ENCODE results near the gene EGLN2. TPM values are rescaled to one million over a fixed set of nuclear protein-coding genes. Genes with fewer than 3 reads are reported as not detected.
"Not testable (repeated sequence)": the region's sequence is repeated elsewhere in the genome, so short reads cannot be mapped to it uniquely, and the experiment has no call there.

Gene EGLN2
- total RNA-seq, 2 experiments from 2014 or later, result 124 to 126 TPM

DNA sequence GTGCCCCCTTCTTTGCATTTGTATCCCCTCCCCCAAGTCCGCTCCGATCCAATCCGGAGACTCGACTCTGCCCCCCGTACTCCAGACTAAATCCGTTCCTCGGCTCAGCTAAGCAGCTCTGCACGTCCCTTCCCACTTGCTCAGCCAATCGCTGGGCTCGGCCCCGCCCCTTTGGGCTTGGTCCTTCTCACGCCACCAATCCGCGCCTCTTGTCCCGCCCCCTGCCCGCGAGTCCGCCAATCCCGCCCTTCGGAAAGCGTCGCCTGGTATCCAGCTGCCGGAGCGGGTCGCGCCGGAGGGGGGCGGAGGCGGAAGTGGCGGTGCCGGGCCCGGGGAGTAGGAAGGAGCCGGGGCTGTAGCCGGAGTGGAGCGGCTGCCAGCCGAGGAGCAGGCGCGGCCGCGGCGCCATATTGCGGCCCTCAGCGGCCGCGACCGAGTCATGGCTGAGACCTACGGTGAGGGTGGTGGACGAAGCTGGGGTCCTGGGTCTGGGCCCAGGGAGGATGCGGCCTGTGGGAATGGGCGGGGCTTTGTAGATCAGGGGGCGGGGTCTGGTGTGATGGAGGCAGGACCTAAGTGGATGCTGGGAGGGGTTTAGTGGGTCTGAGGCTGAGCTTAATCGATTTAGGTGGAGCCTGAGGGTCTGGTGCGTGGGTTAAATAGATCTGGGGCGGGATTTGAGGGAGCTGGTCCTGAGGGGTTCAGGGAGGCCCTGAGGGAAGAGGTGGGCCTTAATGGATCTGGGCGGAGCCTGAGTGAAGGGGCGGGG is 20.9 kb upstream of the EGLN2 start, which contains the start of gene RAB4B:
RAB4B (plus strand) TSS at position 311 of the 769 bp plus-strand sequence; CDS start at position 440, 129 bp downstream.
- CTCF ChIA-PET, result interaction anchor here (1.0 to 3.3 kb wide), 11 partner anchors 9 to 144 kb away, joined by 4 to 25 read pairs (median 4); partner anchors contain the start of gene EGLN2
- POLR2A ChIA-PET, result interaction anchor here (0.5 to 2.6 kb wide), 8 partner anchors 9 to 68 kb away, joined by 3 to 10 read pairs (median 4); partner anchors contain the start of genes ACTMAP, COQ8B, EGLN2 and ITPKC
- Mint-ChIP-seq H3K27me3 (no peaks in the 10 kb centered on the region), H3K4me3 (peak within 1 kb of the TSS; percentile 89), H3K4me1 (peaks cover 39% of the 10 kb centered on the region), H3K9me3 (no peaks in the 10 kb centered on the region), H3K27ac (peak within 1 kb of the TSS; percentile 99), H3K36me3 (ENCODE audit: low read depth) (peaks cover 27% of the 10 kb centered on the region)
- peak; percentile 100 for DNase-seq

DNA sequence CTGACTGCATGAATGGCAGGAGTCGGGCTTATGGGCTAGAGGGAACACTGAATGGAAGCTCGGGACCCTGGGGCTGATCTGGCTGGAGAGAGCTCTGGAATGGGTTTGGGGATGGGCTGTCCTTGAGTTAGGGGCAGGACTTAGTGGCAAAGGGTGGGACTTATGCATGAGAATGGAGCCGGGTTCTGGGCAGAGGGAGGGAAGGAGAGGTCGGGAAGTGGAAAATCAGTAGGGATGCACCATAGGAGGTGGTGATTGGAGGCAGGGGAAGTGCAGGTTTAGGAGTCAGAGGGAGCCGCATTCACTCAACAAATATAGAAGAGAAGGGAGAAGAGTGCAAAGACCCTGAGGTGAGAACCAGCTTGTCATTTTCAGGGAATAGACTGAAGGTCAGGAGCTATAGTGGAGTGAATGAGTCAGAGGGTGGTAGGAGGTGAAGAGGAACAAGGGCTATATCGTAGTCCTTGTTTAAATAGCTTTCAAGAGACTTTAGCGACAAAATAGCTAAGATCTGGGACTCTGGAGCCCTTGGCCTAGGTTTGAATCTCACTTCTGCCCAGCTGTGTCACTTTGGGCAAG is 20.2 kb upstream of the EGLN2 start:
- H3K4me1 Mint-ChIP-seq, result peaks cover 41% of the 10 kb centered on the region
- CTCF ChIA-PET, result interaction anchor here (0.6 to 3.3 kb wide), 9 partner anchors 9 to 144 kb away, joined by 3 to 25 read pairs (median 7); partner anchors contain the start of gene EGLN2
- H3K9me3 Mint-ChIP-seq, result no peaks in the 10 kb centered on the region
- H3K27ac Mint-ChIP-seq, result peak overlapping the region; percentile 99
- H3K27me3 Mint-ChIP-seq, result no peaks in the 10 kb centered on the region
- POLR2A ChIA-PET, result interaction anchor here (0.9 to 2.6 kb wide), 5 partner anchors 20 to 62 kb away, joined by 3 to 10 read pairs (median 5); partner anchors contain the start of genes ACTMAP, COQ8B, EGLN2 and ITPKC
- peaks cover 29% of the 10 kb centered on the region for H3K36me3 Mint-ChIP-seq (ENCODE audit: low read depth)
- DNase-seq, result no peak
- H3K4me3 Mint-ChIP-seq, result peak overlapping the region; percentile 89

DNA sequence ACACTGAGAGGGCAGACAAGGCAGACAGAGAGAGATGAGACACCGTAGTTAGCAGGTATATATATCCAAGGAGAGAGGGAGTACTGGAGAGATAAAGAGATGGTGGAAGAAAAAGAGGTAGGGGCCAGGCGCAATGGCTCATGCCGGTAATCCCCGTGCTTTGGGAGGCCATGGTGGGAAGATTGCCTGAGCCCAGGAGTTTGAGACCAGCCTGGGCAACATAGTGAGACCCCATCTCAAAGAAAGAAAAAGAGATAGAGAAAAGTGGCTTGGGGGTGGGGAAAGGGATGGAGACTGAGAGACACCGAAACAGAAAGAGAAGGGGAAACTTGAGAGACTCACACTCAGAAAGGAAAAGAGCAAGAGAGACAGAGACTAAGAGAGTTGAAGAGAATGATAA is 18.4 kb upstream of the EGLN2 start:
- Mint-ChIP-seq H3K4me1 (peaks cover 41% of the 10 kb centered on the region), H3K9me3 (no peaks in the 10 kb centered on the region), H3K27me3 (no peaks in the 10 kb centered on the region), H3K27ac (peak overlapping the region; percentile 27), H3K36me3 (ENCODE audit: low read depth) (peaks cover 31% of the 10 kb centered on the region), H3K4me3 (no peak overlapping the region)
- no peak for DNase-seq
- ChIA-PET CTCF (interaction anchor here (0.6 to 1.0 kb wide), 2 partner anchors 19 to 32 kb away, joined by 3 to 5 read pairs; no protein-coding TSS in a partner anchor), POLR2A (no interaction called here)

DNA sequence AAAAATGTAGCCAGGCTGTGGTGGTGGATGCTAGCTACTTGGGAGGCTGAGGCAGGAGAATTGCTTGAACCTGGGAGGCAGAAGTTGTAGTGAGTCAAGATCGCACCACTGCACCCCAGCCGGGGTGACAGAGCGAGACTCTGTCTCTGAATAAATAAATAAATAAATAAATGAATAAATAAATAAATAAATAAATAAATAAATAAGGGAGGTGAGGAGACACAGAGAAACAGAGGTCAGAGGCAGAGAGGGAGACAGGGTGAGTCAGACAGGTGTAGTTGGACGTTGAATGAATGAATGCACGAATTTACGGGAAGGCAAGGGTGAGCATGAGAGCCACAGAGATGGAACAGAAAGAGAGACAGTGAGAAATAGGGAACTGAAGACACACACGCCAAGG is 17.9 kb upstream of the EGLN2 start:
- Mint-ChIP-seq H3K27me3 (no peaks in the 10 kb centered on the region), H3K27ac (no peak overlapping the region), H3K36me3 (ENCODE audit: low read depth) (peaks cover 30% of the 10 kb centered on the region), H3K4me3 (no peak overlapping the region), H3K9me3 (no peaks in the 10 kb centered on the region), H3K4me1 (peaks cover 42% of the 10 kb centered on the region)
- DNase-seq, result no peak
- ChIA-PET CTCF (no interaction called here), POLR2A (no interaction called here)

DNA sequence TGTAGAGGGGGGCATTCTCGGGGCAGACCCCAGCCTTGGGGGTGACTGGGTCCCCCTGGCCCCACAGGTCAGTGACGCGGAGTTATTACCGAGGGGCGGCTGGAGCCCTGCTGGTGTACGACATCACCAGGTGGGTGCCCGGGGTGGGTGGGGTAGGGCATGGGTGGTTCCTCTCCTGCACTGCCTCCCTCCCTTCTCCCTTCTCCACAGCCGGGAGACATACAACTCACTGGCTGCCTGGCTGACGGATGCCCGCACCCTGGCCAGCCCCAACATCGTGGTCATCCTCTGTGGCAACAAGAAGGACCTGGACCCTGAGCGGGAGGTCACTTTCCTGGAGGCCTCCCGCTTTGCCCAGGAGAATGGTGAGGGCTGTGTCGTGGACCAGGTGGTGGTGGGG is 15.3 kb upstream of the EGLN2 start:
- H3K27me3 Mint-ChIP-seq, result no peaks in the 10 kb centered on the region
- H3K4me1 Mint-ChIP-seq, result peaks cover 27% of the 10 kb centered on the region
- DNase-seq, result no peak
- POLR2A ChIA-PET, result no interaction called here
- H3K4me3 Mint-ChIP-seq, result no peak overlapping the region
- H3K9me3 Mint-ChIP-seq, result no peaks in the 10 kb centered on the region
- peaks cover 34% of the 10 kb centered on the region for H3K36me3 Mint-ChIP-seq (ENCODE audit: low read depth)
- H3K27ac Mint-ChIP-seq, result no peak overlapping the region
- CTCF ChIA-PET, result interaction anchor here (1.5 kb wide), 1 partner anchor 23 kb away, joined by 3 read pairs; no protein-coding TSS in a partner anchor

DNA sequence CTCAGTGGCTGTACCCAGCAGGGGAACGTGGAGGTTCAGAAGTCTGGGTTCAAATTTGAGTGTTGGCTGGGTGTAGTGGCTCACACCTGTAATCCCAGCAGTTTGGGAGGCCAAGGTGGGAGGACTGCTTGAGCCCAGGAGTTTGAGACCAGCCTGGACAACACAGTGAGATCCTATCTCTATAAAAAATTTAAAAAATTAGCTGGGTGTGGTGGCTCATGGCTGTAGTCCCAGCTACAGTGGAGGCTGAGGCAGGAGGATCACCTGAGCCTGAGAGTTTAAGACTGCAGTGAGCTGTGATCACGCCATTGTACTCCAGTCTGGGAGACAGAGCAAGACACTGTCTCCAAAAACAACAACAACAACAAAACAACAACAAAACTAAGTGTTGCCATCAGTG is 14.8 kb upstream of the EGLN2 start:
- H3K27me3 Mint-ChIP-seq, DNase-seq, POLR2A ChIA-PET, H3K9me3 Mint-ChIP-seq, H3K4me3 Mint-ChIP-seq, H3K27ac Mint-ChIP-seq: not testable (repeated sequence)
- CTCF ChIA-PET, result interaction anchor here (1.5 kb wide), 1 partner anchor 23 kb away, joined by 3 read pairs; no protein-coding TSS in a partner anchor
- H3K4me1 Mint-ChIP-seq, result peaks cover 23% of the 10 kb centered on the region
- H3K36me3 Mint-ChIP-seq (ENCODE audit: low read depth), result peaks cover 31% of the 10 kb centered on the region

DNA sequence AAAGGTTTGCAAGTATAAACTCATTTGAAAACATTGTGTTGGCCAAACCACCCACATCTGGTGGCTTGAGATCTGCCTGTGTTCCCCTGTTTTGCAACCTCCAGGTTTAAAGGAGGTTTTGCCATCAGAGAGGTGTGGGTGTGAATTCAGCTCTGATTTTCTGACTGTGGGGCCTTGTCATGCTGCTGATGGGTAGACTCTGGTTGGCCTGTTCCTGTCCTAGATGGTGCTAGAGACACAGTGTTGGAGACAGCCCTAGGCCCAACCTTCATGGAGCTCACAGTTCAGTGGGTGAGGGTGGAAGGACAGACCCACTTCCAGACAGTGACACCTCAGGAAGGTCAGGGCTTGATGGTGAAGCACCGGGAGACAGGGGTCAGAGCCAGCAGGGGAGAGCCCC is 13.5 kb upstream of the EGLN2 start:
- ChIA-PET CTCF (interaction anchor here (0.6 kb wide), 1 partner anchor 33 kb away, joined by 4 read pairs; no protein-coding TSS in a partner anchor), POLR2A (no interaction called here)

DNA sequence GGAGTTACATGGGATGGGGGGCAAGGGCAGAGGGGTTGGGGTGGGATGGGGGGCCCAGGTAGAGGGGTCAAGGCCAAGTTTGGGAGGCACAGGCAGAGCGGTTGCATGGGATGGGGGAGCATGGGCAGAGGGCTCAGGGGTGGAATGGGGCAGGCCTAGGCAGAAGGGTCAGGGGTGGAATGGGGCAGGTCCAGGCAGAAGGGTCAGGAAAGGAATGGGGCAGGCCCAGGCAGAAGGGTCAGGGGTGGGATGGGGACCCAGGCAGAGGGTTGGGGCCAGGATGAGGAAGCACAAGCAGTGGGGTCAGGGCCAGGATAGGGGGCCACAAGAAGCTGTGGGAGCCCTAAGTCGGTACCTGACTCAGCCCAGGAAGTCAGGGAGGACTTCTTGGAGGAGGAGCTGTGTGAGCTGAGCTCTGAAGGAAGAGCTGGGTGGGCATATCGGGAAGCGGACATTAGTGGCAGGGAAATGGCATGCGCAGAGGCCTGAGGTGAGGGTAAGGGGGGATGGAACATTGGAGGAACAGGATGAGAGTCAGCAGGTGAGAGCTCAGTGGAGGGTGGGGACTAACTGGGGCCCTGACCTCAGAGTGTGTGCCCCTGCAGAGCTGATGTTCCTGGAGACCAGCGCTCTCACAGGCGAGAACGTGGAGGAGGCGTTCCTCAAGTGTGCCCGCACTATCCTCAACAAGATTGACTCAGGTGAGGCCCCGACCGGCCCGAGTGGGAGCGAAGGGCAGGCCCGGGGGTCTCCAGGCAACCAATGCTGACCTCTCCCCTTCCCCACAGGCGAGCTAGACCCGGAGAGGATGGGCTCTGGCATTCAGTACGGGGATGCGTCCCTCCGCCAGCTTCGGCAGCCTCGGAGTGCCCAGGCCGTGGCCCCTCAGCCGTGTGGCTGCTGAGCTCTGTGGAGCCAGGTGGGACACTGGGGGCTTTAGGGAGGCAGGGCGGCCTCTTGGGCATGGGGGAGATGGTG is 12.6 kb upstream of the EGLN2 start:
- ChIA-PET CTCF (interaction anchor here (0.5 to 3.0 kb wide), 4 partner anchors 8 to 1374 kb away, joined by 3 to 10 read pairs (median 6); partner anchors contain the start of genes EGLN2, PLEKHG2 and RAB4B), POLR2A (interaction anchor here (0.8 kb wide), 1 partner anchor 9 kb away, joined by 3 read pairs; the partner anchor contains the start of gene RAB4B)
- Mint-ChIP-seq H3K27ac (no peak overlapping the region), H3K27me3 (no peaks in the 10 kb centered on the region), H3K4me1 (peaks cover 10% of the 10 kb centered on the region), H3K9me3 (no peaks in the 10 kb centered on the region), H3K4me3 (no peak overlapping the region), H3K36me3 (ENCODE audit: low read depth) (peaks cover 30% of the 10 kb centered on the region)
- DNase-seq, result no peak

More for the DNA sequence above, 13.5 kb upstream of the EGLN2 start:
- Mint-ChIP-seq H3K4me3 (no peak overlapping the region), H3K36me3 (ENCODE audit: low read depth) (peaks cover 31% of the 10 kb centered on the region), H3K4me1 (peaks cover 14% of the 10 kb centered on the region), H3K27me3 (no peaks in the 10 kb centered on the region), H3K9me3 (no peaks in the 10 kb centered on the region), H3K27ac (no peak overlapping the region)
- DNase-seq, result no peak

DNA sequence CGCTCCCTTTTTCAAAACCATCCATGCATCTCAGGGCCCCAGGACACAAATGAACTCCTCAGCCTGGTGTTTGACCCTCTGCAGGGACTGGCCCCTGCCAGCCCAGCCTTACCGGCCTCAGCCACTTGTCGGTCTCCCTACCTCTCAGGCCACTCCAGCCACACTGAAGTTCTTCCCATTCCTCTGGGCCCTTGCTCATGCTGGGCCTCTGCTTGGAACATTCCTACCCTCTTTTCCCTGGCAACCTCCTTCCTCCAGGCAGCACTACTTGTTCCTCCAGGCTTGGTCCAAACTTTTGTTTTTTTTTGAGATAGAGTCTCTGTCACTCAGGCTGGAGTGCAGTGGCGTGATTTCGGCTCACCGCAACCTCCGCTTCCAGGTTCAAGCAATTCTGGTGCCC is 7.6 kb upstream of the EGLN2 start:
- POLR2A ChIA-PET, result no interaction called here
- no peak overlapping the region for H3K4me3 Mint-ChIP-seq

DNA sequence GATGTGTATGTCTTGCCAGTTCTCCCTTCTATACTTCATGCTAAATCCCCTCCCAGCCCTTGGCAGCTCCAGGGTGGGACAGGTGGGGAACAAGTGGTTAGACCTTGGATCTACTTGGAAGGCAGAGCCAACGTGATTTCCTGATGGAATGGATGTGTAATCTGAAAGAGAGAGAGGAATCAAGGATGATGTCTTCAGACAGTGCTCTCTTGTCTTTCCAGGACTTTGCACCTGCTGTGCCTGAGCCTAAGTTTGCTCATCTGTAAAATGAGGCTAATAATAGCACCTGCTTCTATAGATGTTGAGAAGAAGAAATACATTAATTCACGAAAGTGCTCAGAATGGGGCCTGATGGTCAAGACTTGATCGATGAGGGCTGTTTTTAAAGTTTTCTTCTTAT is 7.0 kb upstream of the EGLN2 start:
- Mint-ChIP-seq H3K4me3 (no peak overlapping the region), H3K36me3 (ENCODE audit: low read depth) (peaks cover 19% of the 10 kb centered on the region), H3K9me3 (no peaks in the 10 kb centered on the region), H3K4me1 (peaks cover 11% of the 10 kb centered on the region), H3K27me3 (no peaks in the 10 kb centered on the region), H3K27ac (no peak overlapping the region)
- DNase-seq, result no peak
- POLR2A ChIA-PET, result no interaction called here
- CTCF ChIA-PET, result interaction anchor here (0.5 to 2.4 kb wide), 3 partner anchors 14 to 412 kb away, joined by 3 to 6 read pairs (median 4); no protein-coding TSS in a partner anchor

More for the DNA sequence above, 7.6 kb upstream of the EGLN2 start:
- H3K36me3 Mint-ChIP-seq (ENCODE audit: low read depth), result peaks cover 24% of the 10 kb centered on the region
- CTCF ChIA-PET, result no interaction called here
- H3K27me3 Mint-ChIP-seq, result no peaks in the 10 kb centered on the region
- DNase-seq, result no peak
- H3K4me1 Mint-ChIP-seq, result peaks cover 9% of the 10 kb centered on the region
- no peaks in the 10 kb centered on the region for H3K9me3 Mint-ChIP-seq
- no peak overlapping the region for H3K27ac Mint-ChIP-seq

DNA sequence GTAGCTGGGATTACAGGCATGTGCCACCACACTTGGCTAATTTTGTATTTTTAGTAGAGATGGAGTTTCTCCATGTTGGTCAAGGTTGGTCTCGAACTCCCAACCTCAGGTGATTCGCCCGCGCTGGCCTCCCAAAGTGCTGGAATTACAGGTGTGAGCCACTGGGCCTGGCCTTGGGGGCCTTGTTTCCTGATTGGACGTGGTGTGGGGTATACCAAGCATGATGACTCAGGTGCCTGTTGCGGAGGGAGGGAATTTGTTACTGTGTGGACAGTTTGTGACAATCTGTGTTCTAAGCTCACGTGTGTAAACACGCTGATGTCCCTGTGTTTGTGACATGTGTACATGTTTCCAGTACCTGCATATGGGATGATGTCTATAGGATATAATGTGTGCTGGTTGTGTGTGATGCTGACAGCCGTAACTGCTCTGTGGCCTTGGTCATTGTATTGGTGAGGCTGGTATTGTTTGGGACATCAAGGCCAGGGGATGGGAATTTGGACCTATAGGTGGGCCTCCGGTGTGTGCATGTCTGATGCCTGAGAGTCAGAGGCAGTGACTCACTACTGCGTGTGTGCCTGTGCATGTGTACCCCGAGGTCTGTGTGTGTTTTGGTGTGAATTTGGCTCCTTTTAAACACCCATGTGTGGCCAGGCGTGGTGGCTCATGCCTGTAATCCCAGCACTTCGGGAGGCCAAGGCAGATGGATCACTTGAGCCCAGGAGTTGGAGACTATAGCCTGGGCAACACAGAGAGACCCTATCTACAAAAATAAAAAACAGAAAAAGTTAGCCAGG is 1.6 kb upstream of the EGLN2 start:
- peaks cover 43% of the 10 kb centered on the region for H3K4me1 Mint-ChIP-seq
- ChIA-PET POLR2A (interaction anchor here (0.7 to 1.2 kb wide), 2 partner anchors 43 to 58 kb away, joined by 4 to 5 read pairs; no protein-coding TSS in a partner anchor), CTCF (interaction anchor here (0.5 to 4.5 kb wide), 6 partner anchors 9 to 256 kb away, joined by 3 to 22 read pairs (median 8); partner anchors contain the start of gene RAB4B)
- no peak for DNase-seq
- peaks cover 29% of the 10 kb centered on the region for H3K36me3 Mint-ChIP-seq (ENCODE audit: low read depth)
- no peaks in the 10 kb centered on the region for H3K27me3 Mint-ChIP-seq
- peak overlapping the region; percentile 87 for H3K4me3 Mint-ChIP-seq
- H3K9me3 Mint-ChIP-seq, result no peaks in the 10 kb centered on the region
- H3K27ac Mint-ChIP-seq, result peak overlapping the region; percentile 95
